Neuronal stem cell (in vitro differentiated cells): ENCODE results near the gene OR2B6.
"Not testable (repeated sequence)": the region's sequence is repeated elsewhere in the genome, so short reads cannot be mapped to it uniquely, and the experiment has no call there.

Experiments
- DNase-seq: peaks from one replicate; pipeline ENCODE4 v3.0.0-alpha.2; 2013; ENCODE audit warnings: low spot score
- H2AFZ ChIP-seq: one replicate; pipeline ENCODE4 v1.6.1; 2013; ENCODE audit warnings: mild to moderate bottlenecking, low read length, inconsistent platforms
- H2AK5ac ChIP-seq: 2 replicates; pipeline ENCODE4 v1.6.1; 2013; ENCODE audit warnings: low read depth, mild to moderate bottlenecking, inconsistent platforms, low read length, moderate library complexity, mixed read lengths
- H2BK120ac ChIP-seq: 2 replicates; pipeline ENCODE4 v1.6.1; 2013; ENCODE audit warnings: low read depth, mild to moderate bottlenecking, inconsistent platforms, low read length, moderate library complexity, mixed read lengths
- H2BK12ac ChIP-seq: one replicate; pipeline ENCODE4 v1.6.1; 2013; ENCODE audit warnings: low read length, inconsistent platforms
- H2BK15ac ChIP-seq: 2 replicates; pipeline ENCODE4 v1.6.1; 2013; ENCODE audit warnings: mild to moderate bottlenecking, low read length, inconsistent platforms, mixed read lengths
- H2BK5ac ChIP-seq: one replicate; pipeline ENCODE4 v1.6.1; 2013; ENCODE audit warnings: inconsistent platforms, mild to moderate bottlenecking, low read length, moderate library complexity
- H3K14ac ChIP-seq: one replicate; pipeline ENCODE4 v1.6.1; 2013; ENCODE audit warnings: low read length, inconsistent platforms
- H3K18ac ChIP-seq: 2 replicates; pipeline ENCODE4 v1.6.1; 2013; ENCODE audit warnings: low read length, inconsistent platforms
- H3K23ac ChIP-seq: 2 replicates; pipeline ENCODE4 v1.6.1; 2013; ENCODE audit warnings: low read depth, mild to moderate bottlenecking, mixed read lengths, low read length, inconsistent platforms; ENCODE audit not compliant: poor library complexity
- H3K27ac ChIP-seq: replicated peaks from 3 replicates; pipeline ENCODE4 v1.5.1; 2013; ENCODE audit warnings: low read length, inconsistent platforms
- H3K27me3 ChIP-seq, 3 experiments: 2 replicates each; pipeline ENCODE4 v1.6.1; 2013; ENCODE audit warnings: low read length in 3 of 3, mild to moderate bottlenecking in 2 of 3, inconsistent platforms in 1 of 3, low read depth in 1 of 3, mixed read lengths in 1 of 3, moderate library complexity in 1 of 3; ENCODE audit not compliant: control insufficient read depth in 3 of 3, insufficient read depth in 3 of 3
- H3K36me3 ChIP-seq, 2 donors: replicated peaks in 1 of 2; 2 replicates each; pipeline ENCODE4 v1.6.1; 2013; ENCODE audit warnings: low read length in 2 of 2; ENCODE audit not compliant: control insufficient read depth in 2 of 2, insufficient read depth in 2 of 2
- H3K4ac ChIP-seq: 2 replicates; pipeline ENCODE4 v1.6.1; 2013; ENCODE audit warnings: inconsistent platforms, mild to moderate bottlenecking, low read length, moderate library complexity
- H3K4me1 ChIP-seq, 2 donors: 1 replicate in 1 of 2; 2 replicates in 1 of 2; pipeline ENCODE4 v1.6.1; 2013; ENCODE audit warnings: low read length in 2 of 2, low read depth in 1 of 2; ENCODE audit not compliant: control insufficient read depth in 2 of 2, insufficient read depth in 1 of 2
- H3K4me2 ChIP-seq: one replicate; pipeline ENCODE4 v1.6.1; 2013; ENCODE audit warnings: mild to moderate bottlenecking, low read length, inconsistent platforms; ENCODE audit not compliant: insufficient read depth, poor library complexity, severe bottlenecking
- H3K4me3 ChIP-seq, 2 donors: 2 replicates each; pipeline ENCODE4 v1.5.1; 2013; ENCODE audit warnings: low read length in 2 of 2, mild to moderate bottlenecking in 2 of 2, inconsistent platforms in 1 of 2, moderate library complexity in 1 of 2
- H3K79me1 ChIP-seq: one replicate; pipeline ENCODE4 v1.6.1; 2013; ENCODE audit warnings: low read depth, mild to moderate bottlenecking, inconsistent platforms, low read length, moderate library complexity
- H3K9ac ChIP-seq: one replicate; pipeline ENCODE4 v1.6.1; 2013; ENCODE audit warnings: mild to moderate bottlenecking, low read depth, low read length, inconsistent platforms; ENCODE audit not compliant: poor library complexity
- H3K9me3 ChIP-seq, 2 donors: replicated peaks in 1 of 2; 2 replicates each; pipeline versions ENCODE3 to v1.6.1; 2013; ENCODE audit warnings: low read length in 2 of 2, mild to moderate bottlenecking in 2 of 2, inconsistent platforms in 1 of 2, low read depth in 1 of 2, mixed read lengths in 1 of 2, moderate library complexity in 1 of 2; ENCODE audit not compliant: control insufficient read depth in 2 of 2, insufficient read depth in 1 of 2
- H4K8ac ChIP-seq: one replicate; pipeline ENCODE4 v1.6.1; 2013; ENCODE audit warnings: low read depth, mild to moderate bottlenecking, inconsistent platforms, low read length, moderate library complexity
- H4K91ac ChIP-seq: one replicate; pipeline ENCODE4 v1.6.1; 2013; ENCODE audit warnings: low read length, low read depth, mild to moderate bottlenecking, inconsistent platforms; ENCODE audit not compliant: poor library complexity
- WGBS, 2 donors: extraction: QIAGEN DNeasy Blood & Tissue Kit; methylation state at CpG; one replicate each; pipeline ENCODE4 v1.1.7; 2013; ENCODE audit warnings: missing lambda C conversion rate in 2 of 2, mixed read lengths in 1 of 2; ENCODE audit not compliant: insufficient read length in 2 of 2, insufficient replicate concordance in 1 of 2; ENCODE audit errors: extremely low coverage in 2 of 2; 5-methylcytosine and 5-hydroxymethylcytosine counted together

Gene OR2B6

DNA sequence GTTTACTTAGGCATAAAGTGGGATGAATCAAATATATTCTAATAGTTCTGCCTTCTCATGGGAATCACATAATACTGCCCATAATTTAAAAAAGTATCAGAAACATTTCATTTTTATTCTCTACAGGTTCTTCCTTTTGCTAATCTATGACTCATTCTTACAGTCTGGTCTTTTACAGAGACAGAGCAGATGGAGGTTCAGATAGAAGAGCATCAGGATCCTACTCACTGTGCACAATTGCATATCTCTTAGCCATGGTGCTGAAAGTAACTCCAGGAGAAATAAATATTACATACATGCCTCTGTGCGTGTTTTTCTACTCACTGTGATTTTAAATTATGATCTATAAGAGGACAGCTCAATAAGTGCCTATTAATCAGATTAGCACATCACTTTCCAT is 16.3 kb upstream of the OR2B6 start:
- H3K27me3 ChIP-seq, result no peaks in the 10 kb centered on the region
- no peak for DNase-seq
- H3K9ac ChIP-seq, result no peak overlapping the region
- no peaks in the 10 kb centered on the region for H3K4me1 ChIP-seq
- no peak overlapping the region for H3K18ac ChIP-seq
- H3K27ac ChIP-seq, result no peak overlapping the region
- H2BK15ac ChIP-seq, result no peak overlapping the region
- no peak overlapping the region for H3K14ac ChIP-seq
- no peak overlapping the region for H2BK120ac ChIP-seq
- no peak overlapping the region for H4K91ac ChIP-seq
- no peak overlapping the region for H3K4me3 ChIP-seq
- no peak overlapping the region for H3K23ac ChIP-seq
- no peak overlapping the region for H2BK5ac ChIP-seq
- H3K4ac ChIP-seq, result no peak overlapping the region
- H3K9me3 ChIP-seq, result no peaks in the 10 kb centered on the region
- no peak overlapping the region for H4K8ac ChIP-seq
- no peak overlapping the region for H2AK5ac ChIP-seq
- no peak overlapping the region for H2AFZ ChIP-seq
- no peak overlapping the region for H3K4me2 ChIP-seq
- no peak overlapping the region for H2BK12ac ChIP-seq
- WGBS, 2 donors, result no CpG with 5 or more reads among the region's 1 CpG
- no peaks in the 10 kb centered on the region for H3K36me3 ChIP-seq
- H3K79me1 ChIP-seq, result no peaks in the 10 kb centered on the region

GRCh38 chr6:27943072-27943471 is 14.0 kb upstream of the OR2B6 start:
- no CpG with 5 or more reads among the region's 6 CpGs for WGBS, 2 donors
- H3K4me1 ChIP-seq, H4K91ac ChIP-seq, H3K9ac ChIP-seq, H3K18ac ChIP-seq, H2BK12ac ChIP-seq, H3K9me3 ChIP-seq, H4K8ac ChIP-seq, H3K4me2 ChIP-seq, H3K27me3 ChIP-seq, H3K23ac ChIP-seq, H3K79me1 ChIP-seq, H3K4ac ChIP-seq, H3K36me3 ChIP-seq, H2AK5ac ChIP-seq, H3K14ac ChIP-seq, H2BK5ac ChIP-seq, H3K4me3 ChIP-seq, DNase-seq, H2BK120ac ChIP-seq, H2BK15ac ChIP-seq, H3K27ac ChIP-seq: not testable (repeated sequence)
- H2AFZ ChIP-seq, result peak overlapping the region; percentile 29

DNA sequence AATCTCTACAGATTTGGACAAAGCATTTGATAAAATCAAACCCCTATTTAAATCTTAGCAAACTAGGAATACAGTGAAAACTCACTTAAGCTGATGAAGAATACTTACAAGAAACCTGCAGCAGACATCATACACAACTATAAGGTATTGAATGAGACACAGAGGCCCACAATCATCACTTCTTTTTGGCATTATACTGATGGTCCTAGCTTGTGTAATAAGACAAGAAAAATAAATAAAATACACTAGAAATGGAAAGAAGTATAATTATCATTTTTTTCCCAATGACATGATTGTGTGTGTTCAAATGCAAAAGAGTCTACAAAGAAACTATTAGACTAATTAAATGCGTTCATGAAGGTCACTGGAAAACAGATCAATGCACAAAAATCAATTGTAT is 8.8 kb upstream of the OR2B6 start:
- no peaks in the 10 kb centered on the region for H3K4me1 ChIP-seq
- H2BK12ac ChIP-seq, result no peak overlapping the region
- no peak overlapping the region for H3K4ac ChIP-seq

GRCh38 chr6:27951040-27951439 is 6.0 kb upstream of the OR2B6 start:
- no CpG with 5 or more reads among the region's 1 CpG for WGBS, 2 donors
- Histone ChIP-seq H2AFZ (no peak overlapping the region), H3K4me3 (no peak overlapping the region), H3K18ac (no peak overlapping the region), H3K14ac (no peak overlapping the region), H2AK5ac (no peak overlapping the region), H3K9ac (no peak overlapping the region), H3K79me1 (no peaks in the 10 kb centered on the region), H4K8ac (no peak overlapping the region), H3K27me3 (peaks cover 0 to 8% (median 0%) of the 10 kb centered on the region in 3 experiments), H3K36me3 (no peaks in the 10 kb centered on the region), H2BK5ac (no peak overlapping the region), H2BK15ac (no peak overlapping the region), H4K91ac (no peak overlapping the region), H3K4me1 (no peaks in the 10 kb centered on the region), H3K9me3 (no peaks in the 10 kb centered on the region), H3K4ac (no peak overlapping the region), H3K27ac (no peak overlapping the region), H3K4me2 (no peak overlapping the region), H2BK120ac (no peak overlapping the region), H2BK12ac (no peak overlapping the region), H3K23ac (no peak overlapping the region)
- DNase-seq, result no peak

More for the DNA sequence above, 8.8 kb upstream of the OR2B6 start:
- no peak overlapping the region for H3K4me3 ChIP-seq
- H3K79me1 ChIP-seq, result no peaks in the 10 kb centered on the region
- no peak overlapping the region for H3K23ac ChIP-seq
- no peak overlapping the region for H2BK120ac ChIP-seq
- no peak overlapping the region for H4K8ac ChIP-seq
- no peak overlapping the region for H3K14ac ChIP-seq
- H4K91ac ChIP-seq, result no peak overlapping the region
- H2BK15ac ChIP-seq, result no peak overlapping the region
- no peak overlapping the region for H2AK5ac ChIP-seq
- no peak for DNase-seq
- peaks cover 0 to 4% (median 0%) of the 10 kb centered on the region in 3 experiments for H3K27me3 ChIP-seq
- H3K9me3 ChIP-seq, result no peaks in the 10 kb centered on the region
- no peak overlapping the region for H3K9ac ChIP-seq
- H3K4me2 ChIP-seq, result no peak overlapping the region
- H2BK5ac ChIP-seq, result no peak overlapping the region
- H2AFZ ChIP-seq, result no peak overlapping the region
- no peaks in the 10 kb centered on the region for H3K36me3 ChIP-seq
- WGBS, 2 donors, result no CpG with 5 or more reads among the region's 1 CpG
- H3K18ac ChIP-seq, result no peak overlapping the region
- no peak overlapping the region for H3K27ac ChIP-seq
